Neural cell (in vitro differentiated cells): ENCODE data around the gene NAA50.

Source experiments
- CTCF ChIP-seq: fragments of 450-650 bp; IDR thresholded peaks from 2 replicates; pipeline ENCODE4 v1.5.1; 2014; ENCODE audit warnings: antibody characterized with exemption, mild to moderate bottlenecking, moderate library complexity; ENCODE audit not compliant: poor library complexity, severe bottlenecking
- RAD21 ChIP-seq: fragments of 450-650 bp; conservative IDR thresholded peaks from 2 replicates; pipeline ENCODE4 v1.6.1; 2014; ENCODE audit warnings: antibody characterized with exemption, mild to moderate bottlenecking, moderate library complexity
- REST ChIP-seq: IDR thresholded peaks from 2 replicates; pipeline ENCODE4 v1.6.1; 2012; ENCODE audit warnings: borderline replicate concordance

DNA sequence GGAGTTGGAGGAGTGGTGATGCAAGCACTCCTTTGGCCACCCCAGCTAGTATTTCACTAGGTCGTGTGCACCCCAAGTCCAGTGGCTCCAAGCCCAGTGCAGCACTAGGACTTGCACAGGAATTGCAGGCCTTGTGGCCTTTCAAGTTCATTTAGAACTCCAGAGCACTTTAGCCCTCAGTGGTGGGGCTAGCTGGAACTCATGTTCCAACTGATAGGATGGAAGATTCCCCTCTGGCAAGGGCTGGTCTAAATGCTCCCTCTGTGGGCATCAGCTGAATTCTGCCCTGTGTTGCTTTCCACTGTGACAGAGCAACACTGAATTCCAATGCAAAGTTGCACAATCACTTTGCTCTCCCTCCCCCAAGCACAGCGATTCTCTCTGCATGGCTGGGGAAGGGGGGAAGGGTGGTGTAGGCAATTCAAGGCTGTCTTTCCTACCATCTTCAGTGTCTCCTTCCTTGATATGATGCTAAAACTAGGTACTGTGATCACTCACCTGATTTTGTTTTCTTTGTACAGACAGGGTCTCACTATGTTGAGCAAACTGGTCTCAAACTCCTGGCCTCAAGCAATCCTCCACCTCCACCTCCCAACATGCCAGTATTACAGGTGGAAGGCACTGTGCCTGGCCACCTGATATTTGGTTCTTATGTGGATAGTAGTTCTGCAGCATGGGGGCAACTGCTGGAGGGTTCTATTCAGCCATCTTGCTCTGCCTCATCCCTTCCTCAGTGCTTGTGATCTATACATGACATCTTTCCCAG is 59.9 kb downstream of the NAA50 start:
- TF ChIP-seq CTCF (no peak), REST (no peak), RAD21 (no peak)
